WERI-Rb-1 (cell line): ENCODE measurements around the gene DCST1.

ENCODE experiments used
- DNase-seq: peaks from one replicate; pipeline ENCODE4 v3.0.0-alpha.2; 2020
- H3K27ac ChIP-seq: fragments of 250-450 bp; sonication (Bioruptor Pico); 2 replicates; pipeline ENCODE4 v1.5.1; 2020; ENCODE audit warnings: mild to moderate bottlenecking, moderate library complexity
- H3K27me3 ChIP-seq: fragments of 250-450 bp; sonication (Bioruptor Pico); 2 replicates; pipeline ENCODE4 v1.5.1; 2021; ENCODE audit warnings: mild to moderate bottlenecking, low read depth, moderate library complexity; ENCODE audit not compliant: insufficient read depth, severe bottlenecking
- H3K36me3 ChIP-seq: fragments of 250-450 bp; sonication (Bioruptor Pico); 2 replicates; pipeline ENCODE4 v1.5.1; 2020; ENCODE audit warnings: mild to moderate bottlenecking, moderate library complexity
- H3K4me3 ChIP-seq: 2 replicates; pipeline ENCODE4 v1.5.1; 2011; ENCODE audit warnings: low read depth, mild to moderate bottlenecking, control low read depth, low read length
- H3K9me3 ChIP-seq: fragments of 250-450 bp; sonication (Bioruptor Pico); 2 replicates; pipeline ENCODE4 v1.5.1; 2021; ENCODE audit warnings: mild to moderate bottlenecking, moderate library complexity; ENCODE audit not compliant: severe bottlenecking
- TF ChIP-seq, protein P1 (sequence below): IDR thresholded peaks from 2 replicates; pipeline ENCODE4 v1.5.1; 2011; ENCODE audit warnings: low read depth, mild to moderate bottlenecking, control low read depth, inconsistent platforms, low read length

The DCST1 gene

DNA sequence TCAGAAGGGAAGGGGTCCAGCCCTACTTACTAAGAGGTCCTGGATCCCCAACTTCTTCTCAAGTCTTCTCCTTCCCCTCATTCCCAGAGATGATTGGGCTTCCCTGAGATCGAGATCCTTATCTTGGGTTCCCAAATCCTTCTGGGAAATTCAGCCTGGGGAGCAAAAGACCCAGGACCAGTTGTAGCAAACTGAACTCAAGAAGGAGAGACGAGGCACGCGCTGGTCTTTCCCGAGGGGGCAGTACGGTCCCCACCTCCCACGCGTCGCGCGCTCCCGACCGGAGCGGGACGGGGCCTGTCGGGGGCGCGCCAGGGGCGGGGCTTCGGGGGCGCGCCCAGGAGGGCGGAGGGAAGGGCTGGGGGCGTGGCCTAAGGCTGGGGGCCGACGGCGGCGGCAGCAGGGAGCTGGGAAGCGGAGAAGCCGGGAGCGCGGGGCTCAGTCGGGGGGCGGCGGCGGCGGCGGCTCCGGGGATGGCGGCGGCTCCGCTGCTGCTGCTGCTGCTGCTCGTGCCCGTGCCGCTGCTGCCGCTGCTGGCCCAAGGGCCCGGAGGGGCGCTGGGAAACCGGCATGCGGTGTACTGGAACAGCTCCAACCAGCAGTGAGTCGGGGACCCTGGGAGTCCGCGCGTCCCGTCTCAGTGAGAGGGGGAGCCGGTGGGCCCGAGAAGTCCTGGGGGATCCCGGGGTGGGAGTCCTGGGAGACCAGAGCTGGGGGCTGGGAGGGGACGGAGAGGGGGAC is 45.0 kb downstream of the DCST1 start, which contains the start of gene EFNA3:
Gene EFNA3 (plus strand): TSS at position 369 of the 741 bp plus-strand sequence. CDS start 105 bp downstream, at position 474.
- H3K9me3 ChIP-seq = no peaks in the 10 kb centered on the region
- H3K36me3 ChIP-seq = no peaks in the 10 kb centered on the region
- TF ChIP-seq, protein P1, sequence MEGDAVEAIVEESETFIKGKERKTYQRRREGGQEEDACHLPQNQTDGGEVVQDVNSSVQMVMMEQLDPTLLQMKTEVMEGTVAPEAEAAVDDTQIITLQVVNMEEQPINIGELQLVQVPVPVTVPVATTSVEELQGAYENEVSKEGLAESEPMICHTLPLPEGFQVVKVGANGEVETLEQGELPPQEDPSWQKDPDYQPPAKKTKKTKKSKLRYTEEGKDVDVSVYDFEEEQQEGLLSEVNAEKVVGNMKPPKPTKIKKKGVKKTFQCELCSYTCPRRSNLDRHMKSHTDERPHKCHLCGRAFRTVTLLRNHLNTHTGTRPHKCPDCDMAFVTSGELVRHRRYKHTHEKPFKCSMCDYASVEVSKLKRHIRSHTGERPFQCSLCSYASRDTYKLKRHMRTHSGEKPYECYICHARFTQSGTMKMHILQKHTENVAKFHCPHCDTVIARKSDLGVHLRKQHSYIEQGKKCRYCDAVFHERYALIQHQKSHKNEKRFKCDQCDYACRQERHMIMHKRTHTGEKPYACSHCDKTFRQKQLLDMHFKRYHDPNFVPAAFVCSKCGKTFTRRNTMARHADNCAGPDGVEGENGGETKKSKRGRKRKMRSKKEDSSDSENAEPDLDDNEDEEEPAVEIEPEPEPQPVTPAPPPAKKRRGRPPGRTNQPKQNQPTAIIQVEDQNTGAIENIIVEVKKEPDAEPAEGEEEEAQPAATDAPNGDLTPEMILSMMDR = no peak
- H3K4me3 ChIP-seq = peak within 1 kb of the TSS; percentile 67
- peaks cover 36% of the 10 kb centered on the region for H3K27me3 ChIP-seq
- DNase-seq = peak; percentile 96
- H3K27ac ChIP-seq = peak within 1 kb of the TSS; percentile 15

DNA sequence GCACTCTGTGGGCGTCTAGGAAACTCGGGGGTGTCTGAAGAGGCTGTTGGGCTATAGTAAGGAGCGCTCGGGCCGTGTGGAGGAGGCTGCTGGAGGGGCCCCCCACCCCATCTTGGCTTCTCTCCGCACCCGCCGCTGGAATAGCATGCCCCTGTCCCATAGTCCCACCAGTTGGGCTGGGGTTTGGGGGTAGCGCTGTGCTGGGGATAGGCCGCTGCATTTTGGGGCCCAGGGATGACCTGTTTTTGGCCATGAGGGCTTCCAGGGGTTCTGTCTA is 45.5 kb downstream of the DCST1 start:
- peak overlapping the region; percentile 67 for H3K4me3 ChIP-seq
- H3K27ac ChIP-seq = no peak overlapping the region
- TF ChIP-seq, protein P1 = no peak
- DNase-seq = no peak
- H3K36me3 ChIP-seq = no peaks in the 10 kb centered on the region
- peaks cover 36% of the 10 kb centered on the region for H3K27me3 ChIP-seq
- H3K9me3 ChIP-seq = no peaks in the 10 kb centered on the region

DNA sequence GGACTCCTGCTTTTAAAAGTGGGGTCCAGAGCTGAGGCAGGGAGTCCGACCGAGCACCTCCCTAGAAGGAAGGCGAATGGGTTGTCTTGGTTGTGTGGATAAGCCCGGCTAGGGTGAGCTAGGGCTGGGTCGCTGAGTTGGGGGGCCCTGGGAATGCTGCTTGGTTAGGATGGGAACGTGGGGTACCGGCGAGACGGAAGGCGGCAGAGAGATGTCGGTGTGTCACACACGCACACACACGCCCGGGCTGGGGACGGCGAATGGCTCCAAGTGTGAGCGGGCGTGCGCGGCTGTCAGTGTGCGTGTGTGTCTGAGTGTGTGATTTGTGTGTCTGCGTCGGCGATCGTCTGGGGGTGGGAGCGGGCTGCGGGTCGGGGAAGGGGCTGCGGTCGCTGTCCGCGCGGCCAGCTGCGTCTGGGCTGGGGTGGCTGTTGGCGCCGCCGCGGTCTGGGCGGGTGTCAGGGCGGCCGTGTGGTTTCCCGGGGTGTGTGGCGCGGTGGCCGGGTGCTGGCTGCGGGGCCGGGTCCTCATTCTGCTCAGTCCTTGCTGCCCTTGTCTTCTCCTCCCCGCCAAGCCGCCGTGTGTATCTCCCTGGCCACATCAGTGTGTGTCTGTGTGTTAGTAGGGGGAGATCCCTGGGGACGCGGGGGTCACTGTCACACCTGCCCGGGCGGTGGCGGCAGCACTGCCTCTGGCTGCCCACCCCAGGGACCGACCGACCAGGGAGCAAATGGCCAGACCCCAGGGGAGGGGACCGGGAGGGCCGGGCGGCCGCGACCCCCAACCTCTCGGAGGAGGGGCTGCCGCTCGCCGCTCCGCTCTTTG is 46.1 kb downstream of the DCST1 start:
- Histone ChIP-seq H3K27ac (no peak overlapping the region), H3K9me3 (no peaks in the 10 kb centered on the region), H3K4me3 (peak overlapping the region; percentile 67), H3K36me3 (no peaks in the 10 kb centered on the region), H3K27me3 (peaks cover 36% of the 10 kb centered on the region)
- TF ChIP-seq, protein P1 = no peak; the same call in 1 of the 2 replicates
- DNase-seq = peak; percentile 73

DNA sequence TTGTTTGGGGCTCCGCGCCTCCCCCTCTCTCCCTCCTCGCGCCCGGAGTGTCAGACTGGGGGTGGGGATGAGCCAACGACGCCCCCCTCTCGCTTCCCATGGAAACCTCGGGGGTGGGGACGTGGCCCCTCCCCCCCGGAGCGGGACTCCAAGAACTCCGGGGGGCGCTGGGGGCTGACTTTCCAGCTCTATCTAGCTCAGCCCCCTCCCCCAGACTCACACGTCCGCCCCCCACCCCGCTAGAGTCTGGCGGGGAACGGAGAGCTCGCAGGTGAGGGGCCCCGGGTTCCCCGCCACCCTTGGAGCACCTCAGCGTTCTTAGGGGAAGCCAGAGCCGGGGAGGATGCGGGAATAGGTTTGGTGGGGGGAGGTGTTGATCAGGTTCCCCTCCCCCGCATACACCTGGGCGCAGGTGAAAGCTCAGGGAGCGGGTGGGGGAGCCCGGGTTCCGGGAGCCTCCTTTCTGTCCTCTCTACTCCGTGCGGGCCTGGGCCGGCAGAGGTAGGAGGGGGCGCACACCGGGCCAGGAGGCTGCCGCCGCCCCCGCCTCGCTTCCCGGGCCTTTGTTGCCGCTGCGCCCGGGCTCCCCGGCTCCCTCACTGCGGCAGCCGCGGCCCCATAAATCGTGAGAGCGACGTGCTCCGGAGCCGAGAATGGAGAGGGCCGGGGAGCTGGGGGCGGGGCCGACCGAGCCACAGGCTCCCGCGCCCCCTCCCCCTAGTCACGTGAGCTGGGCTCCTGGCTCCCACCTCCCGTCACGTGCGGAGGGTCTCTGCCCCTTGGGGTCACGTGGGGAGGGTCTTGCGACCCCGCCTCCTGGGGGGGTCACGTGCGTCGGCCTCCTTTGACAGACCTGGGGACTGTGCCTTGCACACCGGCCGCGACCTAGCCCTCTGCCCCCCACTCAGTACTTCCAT is 46.9 kb downstream of the DCST1 start:
- H3K4me3 ChIP-seq = peak overlapping the region; percentile 67
- peaks cover 36% of the 10 kb centered on the region for H3K27me3 ChIP-seq
- H3K36me3 ChIP-seq = no peaks in the 10 kb centered on the region
- H3K9me3 ChIP-seq = no peaks in the 10 kb centered on the region
- peak overlapping the region; percentile 1 for H3K27ac ChIP-seq
- TF ChIP-seq, protein P1 = no peak
- DNase-seq = peak; percentile 98

DNA sequence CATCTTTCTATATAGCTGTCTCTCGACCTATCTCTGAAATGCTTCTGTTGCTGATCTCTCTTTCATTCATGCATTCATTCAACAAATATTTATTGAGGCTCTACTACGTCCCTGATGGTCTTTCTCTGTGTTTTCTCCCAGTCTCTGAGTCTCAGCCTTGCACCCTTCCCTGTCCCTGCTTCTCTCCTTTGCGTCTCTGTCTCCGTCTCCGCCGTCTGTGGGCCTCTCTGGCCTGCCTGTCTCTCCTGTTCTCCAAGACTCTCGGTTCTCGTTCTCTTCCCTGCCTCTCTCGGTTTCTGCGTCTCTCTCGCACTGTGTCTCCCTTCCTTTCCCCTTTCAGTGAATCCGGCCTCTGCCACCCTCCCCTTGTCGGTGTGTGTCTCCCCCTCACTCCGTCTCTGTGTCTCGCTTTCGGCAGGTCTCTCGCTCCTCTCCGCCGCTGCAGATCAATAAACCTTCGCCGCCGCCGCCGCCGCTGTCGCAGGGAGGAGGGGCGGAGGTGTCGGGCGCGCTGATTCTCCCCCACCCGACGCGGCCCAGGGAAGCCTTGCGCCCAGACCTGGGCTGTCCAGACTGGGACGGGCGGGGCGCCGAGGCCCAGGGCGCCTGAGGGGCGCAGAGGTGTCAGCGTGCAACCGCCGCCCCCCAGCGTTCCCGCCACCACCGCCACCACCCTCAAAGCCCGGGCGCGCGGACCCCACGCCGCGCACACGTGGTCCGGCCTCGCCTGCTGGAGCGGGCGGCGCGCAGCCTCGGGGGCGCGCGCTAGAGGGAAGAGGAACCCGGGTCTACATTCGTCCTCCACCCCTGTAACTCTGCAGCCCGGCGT is 48.1 kb downstream of the DCST1 start:
- H3K27me3 ChIP-seq = peaks cover 36% of the 10 kb centered on the region

More for the DNA sequence above, 48.1 kb downstream of the DCST1 start:
- TF ChIP-seq, protein P1 = no peak
- no peak for DNase-seq
- H3K27ac ChIP-seq = no peak overlapping the region
- no peak overlapping the region for H3K4me3 ChIP-seq
- H3K9me3 ChIP-seq = no peaks in the 10 kb centered on the region
- H3K36me3 ChIP-seq = no peaks in the 10 kb centered on the region
